Trophoblast cell (in vitro differentiated cells and primary cell): ENCODE measurements around the gene MIER2.
"Not testable (repeated sequence)": the region's sequence is repeated elsewhere in the genome, so short reads cannot be mapped to it uniquely, and the experiment has no call there.

Source experiments
- DNase-seq, 2 donors: peaks; one replicate each; pipeline ENCODE4 v3.0.0-alpha.2; 2016
- H2AFZ ChIP-seq: 2 replicates; pipeline ENCODE4 v1.6.1; 2013; ENCODE audit warnings: low read length, moderate library complexity, mild to moderate bottlenecking; ENCODE audit not compliant: insufficient read depth, poor library complexity
- H2AK5ac ChIP-seq: 2 replicates; pipeline ENCODE4 v1.6.1; 2013; ENCODE audit warnings: mild to moderate bottlenecking, low read length
- H2BK120ac ChIP-seq: 2 replicates; pipeline ENCODE4 v1.6.1; 2013; ENCODE audit warnings: low read length, mild to moderate bottlenecking, moderate library complexity; ENCODE audit not compliant: insufficient read depth, poor library complexity
- H2BK12ac ChIP-seq: 2 replicates; pipeline ENCODE4 v1.6.1; 2013; ENCODE audit warnings: mild to moderate bottlenecking, low read length, moderate library complexity
- H2BK5ac ChIP-seq: 2 replicates; pipeline ENCODE4 v1.6.1; 2013; ENCODE audit warnings: low read length, low read depth, moderate library complexity, mild to moderate bottlenecking; ENCODE audit not compliant: poor library complexity
- H3K14ac ChIP-seq: 2 replicates; pipeline ENCODE4 v1.6.1; 2013; ENCODE audit warnings: mild to moderate bottlenecking, low read length
- H3K18ac ChIP-seq: 2 replicates; pipeline ENCODE4 v1.6.1; 2013; ENCODE audit warnings: mild to moderate bottlenecking, low read length
- H3K23ac ChIP-seq: 2 replicates; pipeline ENCODE4 v1.6.1; 2013; ENCODE audit warnings: low read length
- H3K27ac ChIP-seq: 2 replicates; pipeline ENCODE4 v1.5.1; 2013; ENCODE audit warnings: low read depth, mild to moderate bottlenecking, inconsistent platforms, low read length, moderate library complexity
- H3K27me3 ChIP-seq: 2 replicates; pipeline ENCODE4 v1.6.1; 2013; ENCODE audit warnings: inconsistent platforms, mild to moderate bottlenecking, low read length, moderate library complexity; ENCODE audit not compliant: insufficient read depth
- H3K36me3 ChIP-seq, 2 experiments: 1 replicate in 1 of 2; 2 replicates in 1 of 2; pipeline ENCODE4 v1.6.1; 2013; ENCODE audit warnings: low read length in 2 of 2, mild to moderate bottlenecking in 2 of 2, moderate library complexity in 1 of 2; ENCODE audit not compliant: insufficient read depth in 2 of 2, control insufficient read depth in 1 of 2
- H3K4ac ChIP-seq: 2 replicates; pipeline ENCODE4 v1.6.1; 2013; ENCODE audit warnings: low read depth, mild to moderate bottlenecking, low read length, moderate library complexity
- H3K4me1 ChIP-seq, 2 experiments: 1 replicate in 1 of 2; 2 replicates in 1 of 2; pipeline ENCODE4 v1.6.1; 2013; ENCODE audit warnings: low read length in 2 of 2, mild to moderate bottlenecking in 2 of 2, moderate library complexity in 1 of 2; ENCODE audit not compliant: insufficient read depth in 2 of 2, control insufficient read depth in 1 of 2
- H3K4me2 ChIP-seq: 2 replicates; pipeline ENCODE4 v1.6.1; 2013; ENCODE audit warnings: inconsistent platforms, mild to moderate bottlenecking, low read length, moderate library complexity
- H3K4me3 ChIP-seq: 2 replicates; pipeline ENCODE4 v1.5.1; 2013; ENCODE audit warnings: mild to moderate bottlenecking, low read depth, low read length, inconsistent platforms
- H3K79me1 ChIP-seq: one replicate; pipeline ENCODE4 v1.6.1; 2013; ENCODE audit warnings: low read length
- H3K79me2 ChIP-seq: 2 replicates; pipeline ENCODE4 v1.6.1; 2013; ENCODE audit warnings: low read length, mild to moderate bottlenecking; ENCODE audit not compliant: control insufficient read depth, insufficient read depth, poor library complexity
- H3K9ac ChIP-seq: 2 replicates; pipeline ENCODE4 v1.6.1; 2013; ENCODE audit warnings: mild to moderate bottlenecking, low read length
- H3K9me3 ChIP-seq: 2 replicates; pipeline ENCODE4 v1.6.1; 2013; ENCODE audit warnings: low read depth, mild to moderate bottlenecking, control low read depth, inconsistent platforms, low read length; ENCODE audit not compliant: insufficient read depth
- H4K12ac ChIP-seq: 2 replicates; pipeline ENCODE4 v1.6.1; 2013; ENCODE audit warnings: low read depth, mild to moderate bottlenecking, low read length, moderate library complexity
- H4K8ac ChIP-seq: 2 replicates; pipeline ENCODE4 v1.6.1; 2013; ENCODE audit warnings: low read depth, mild to moderate bottlenecking, low read length, moderate library complexity
- H4K91ac ChIP-seq: one replicate; pipeline ENCODE4 v1.6.1; 2013; ENCODE audit warnings: low read depth, mild to moderate bottlenecking, low read length, moderate library complexity
- WGBS: extraction: QIAGEN DNeasy Blood & Tissue Kit; methylation state at CpG from one replicate; pipeline ENCODE4 v1.1.7; 2013; ENCODE audit warnings: missing lambda C conversion rate; ENCODE audit not compliant: insufficient read length, insufficient coverage; ENCODE audit errors: extremely low coverage; 5-methylcytosine and 5-hydroxymethylcytosine counted together

The MIER2 gene

GRCh38 chr19:388691-389090 is 44.1 kb upstream of the MIER2 start:
- H3K4me1 ChIP-seq = no peaks in the 10 kb centered on the region
- no peak overlapping the region for H3K4ac ChIP-seq
- no peak overlapping the region for H3K14ac ChIP-seq
- peaks cover 13% of the 10 kb centered on the region for H3K9me3 ChIP-seq
- no peak overlapping the region for H3K4me2 ChIP-seq
- no peak overlapping the region for H2BK12ac ChIP-seq
- no peak overlapping the region for H3K23ac ChIP-seq
- DNase-seq = no peak
- H3K79me1 ChIP-seq = no peaks in the 10 kb centered on the region
- H3K18ac ChIP-seq = no peak overlapping the region
- H2AFZ ChIP-seq = no peak overlapping the region
- no peak overlapping the region for H3K9ac ChIP-seq
- H2BK5ac ChIP-seq = no peak overlapping the region
- no peaks in the 10 kb centered on the region for H3K27me3 ChIP-seq
- H2AK5ac ChIP-seq = no peak overlapping the region
- no peaks in the 10 kb centered on the region for H3K36me3 ChIP-seq
- WGBS = no CpG with 5 or more reads among the region's 17 CpGs
- no peak overlapping the region for H4K91ac ChIP-seq
- no peak overlapping the region for H3K4me3 ChIP-seq
- no peak overlapping the region for H3K27ac ChIP-seq
- H2BK120ac ChIP-seq = no peak overlapping the region
- H4K12ac ChIP-seq = no peak overlapping the region
- no peak overlapping the region for H4K8ac ChIP-seq
- H3K79me2 ChIP-seq = no peaks in the 10 kb centered on the region

- H2BK120ac ChIP-seq = no peak overlapping the region
- no peak overlapping the region for H3K14ac ChIP-seq
- no peak overlapping the region for H3K23ac ChIP-seq
- WGBS = no CpG with 5 or more reads among the region's 21 CpGs
- no peak overlapping the region for H2BK12ac ChIP-seq
- no peaks in the 10 kb centered on the region for H3K79me2 ChIP-seq
- no peak overlapping the region for H3K4ac ChIP-seq
- H4K8ac ChIP-seq = no peak overlapping the region
- H3K36me3 ChIP-seq = no peaks in the 10 kb centered on the region
- H3K27ac ChIP-seq = no peak overlapping the region
- H3K9me3 ChIP-seq = peaks cover 8% of the 10 kb centered on the region
- H3K4me3 ChIP-seq = no peak overlapping the region
- H3K79me1 ChIP-seq = no peaks in the 10 kb centered on the region
- no peak overlapping the region for H3K4me2 ChIP-seq
- no peaks in the 10 kb centered on the region for H3K4me1 ChIP-seq
- no peak overlapping the region for H2AK5ac ChIP-seq
- H3K18ac ChIP-seq = no peak overlapping the region
- H2BK5ac ChIP-seq = no peak overlapping the region
- H4K12ac ChIP-seq = no peak overlapping the region
- no peak overlapping the region for H4K91ac ChIP-seq
- H3K27me3 ChIP-seq = no peaks in the 10 kb centered on the region
- H3K9ac ChIP-seq = no peak overlapping the region
- DNase-seq = no peak
- H2AFZ ChIP-seq = no peak overlapping the region
Measured at GRCh38 chr19:387777-388176, 43.2 kb upstream of the MIER2 start.

GRCh38 chr19:386632-387301 is 42.2 kb upstream of the MIER2 start:
- not testable (repeated sequence) for H3K18ac ChIP-seq, H3K27me3 ChIP-seq, H4K8ac ChIP-seq, H2BK12ac ChIP-seq, H3K27ac ChIP-seq, H2BK120ac ChIP-seq, H3K4ac ChIP-seq, H3K14ac ChIP-seq, H3K23ac ChIP-seq, H2AK5ac ChIP-seq, H3K4me2 ChIP-seq, H3K4me1 ChIP-seq, H2AFZ ChIP-seq, H3K9me3 ChIP-seq, H2BK5ac ChIP-seq, H3K79me1 ChIP-seq, H3K4me3 ChIP-seq, H4K91ac ChIP-seq, DNase-seq, H3K79me2 ChIP-seq, H4K12ac ChIP-seq, H3K9ac ChIP-seq, H3K36me3 ChIP-seq
- no CpG with 5 or more reads among the region's 22 CpGs for WGBS

GRCh38 chr19:386189-386588 is 41.6 kb upstream of the MIER2 start:
- not testable (repeated sequence) for H2BK12ac ChIP-seq, H4K8ac ChIP-seq, H3K23ac ChIP-seq, H3K4ac ChIP-seq, H3K9me3 ChIP-seq, H3K79me2 ChIP-seq, H3K27ac ChIP-seq, H4K12ac ChIP-seq, H3K79me1 ChIP-seq, H3K27me3 ChIP-seq, H2AFZ ChIP-seq, H3K9ac ChIP-seq, H4K91ac ChIP-seq, H3K14ac ChIP-seq, H2AK5ac ChIP-seq, H3K4me2 ChIP-seq, H2BK5ac ChIP-seq, H3K18ac ChIP-seq, DNase-seq, H2BK120ac ChIP-seq, H3K4me3 ChIP-seq, H3K36me3 ChIP-seq, H3K4me1 ChIP-seq
- no CpG with 5 or more reads among the region's 8 CpGs for WGBS
